GM18867 (cell line): Measurements from ENCODE around the gene NTHL1.
"Not testable (repeated sequence)": the region's sequence is repeated elsewhere in the genome, so short reads cannot be mapped to it uniquely, and the experiment has no call there.

Experiments used
- ATAC-seq: cut with Tn5 transposase; IDR thresholded peaks from one replicate; pipeline ENCODE4 v1.9.1; 2021; ENCODE audit warnings: mild to moderate bottlenecking, moderate library complexity; ENCODE audit not compliant: unreplicated experiment

Gene NTHL1

GRCh38 chr16:2042986-2043666 lies 4.5 kb downstream of the NTHL1 start:
- ATAC-seq = no peak

- ATAC-seq = no peak
These were observed 5.3 kb downstream of the NTHL1 start for GRCh38 chr16:2042171-2042985.

GRCh38 chr16:2040787-2041522 lies 6.7 kb downstream of the NTHL1 start:
- ATAC-seq = no peak

- no peak for ATAC-seq
These were observed 7.4 kb downstream of the NTHL1 start for GRCh38 chr16:2040041-2040786.

GRCh38 chr16:2039274-2040031 lies 8.2 kb downstream of the NTHL1 start:
- ATAC-seq = no peak

- ATAC-seq = no peak
These were observed 9.0 kb downstream of the NTHL1 start for GRCh38 chr16:2038382-2039231.

GRCh38 chr16:2037647-2038381 lies 9.8 kb downstream of the NTHL1 start:
- ATAC-seq = no peak

GRCh38 chr16:2037115-2037514 lies 10.5 kb downstream of the NTHL1 start:
- ATAC-seq = no peak

GRCh38 chr16:2036200-2036966 lies 11.3 kb downstream of the NTHL1 start:
- no peak for ATAC-seq

GRCh38 chr16:2035431-2036199 lies 12.0 kb downstream of the NTHL1 start:
- ATAC-seq = no peak

- no peak for ATAC-seq
These were observed 12.8 kb downstream of the NTHL1 start for GRCh38 chr16:2034696-2035430.

GRCh38 chr16:2033909-2034695 lies 13.5 kb downstream of the NTHL1 start:
- not testable (repeated sequence) for ATAC-seq

GRCh38 chr16:2033057-2033908 lies 14.4 kb downstream of the NTHL1 start:
- ATAC-seq = no peak

GRCh38 chr16:2032285-2033056 lies 15.2 kb downstream of the NTHL1 start:
- no peak for ATAC-seq
